Loucy (cell line): ENCODE data around the gene VASN.

Experiments
- CTCF ChIP-seq: fragments of 200-600 bp; sonication (generic); conservative IDR thresholded peaks from 2 replicates; pipeline ENCODE4 v1.5.1; 2014; ENCODE audit warnings: mild to moderate bottlenecking, antibody characterized with exemption, low read length
- EZH2phosphoT487 ChIP-seq: fragments of 200-600 bp; IDR thresholded peaks from 2 replicates; pipeline ENCODE4 v1.6.1; 2018; ENCODE audit warnings: antibody characterized with exemption, mild to moderate bottlenecking, moderate library complexity, borderline replicate concordance

GRCh38 chr16:4404967-4405696, 33.5 kb downstream of the VASN start:
- no peak for TF ChIP-seq CTCF
- no peak for TF ChIP-seq EZH2phosphoT487
